NCI-H1417 treated with DMSO at 0.1 percent for 48 hours (cell line): Measurements from ENCODE around the gene CSNK1G2.

Experiments
- DNase-seq: peaks from one replicate; lab custom pipeline; 2025; lab: John Stamatoyannopoulos, UW

Gene CSNK1G2

DNA sequence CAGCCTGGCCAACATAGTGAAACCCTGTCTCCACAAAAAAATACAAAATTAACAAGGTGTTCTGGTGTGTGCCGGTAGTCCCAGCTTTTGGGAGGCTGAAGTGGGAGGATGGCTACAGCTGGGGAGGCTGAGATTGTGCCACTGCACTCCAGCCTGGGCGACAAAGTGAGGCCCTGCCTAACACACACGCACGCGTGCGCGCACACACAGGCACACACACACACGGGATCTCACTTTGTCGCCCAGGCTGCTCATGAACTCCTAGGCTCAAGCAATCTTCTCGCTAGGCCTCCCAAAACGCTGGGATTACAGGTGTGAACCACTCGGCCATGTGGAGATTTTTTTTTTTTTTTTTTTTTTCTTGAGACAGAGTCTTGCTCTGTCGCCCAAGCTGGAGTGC lies 77.8 kb downstream of the CSNK1G2 start:
- DNase-seq: no peak

GRCh38 chr19:2021453-2022140 lies 80.6 kb downstream of the CSNK1G2 start:
- no peak for DNase-seq

GRCh38 chr19:2022289-2022688 lies 81.3 kb downstream of the CSNK1G2 start:
- DNase-seq: no peak

GRCh38 chr19:2026770-2027169 lies 85.8 kb downstream of the CSNK1G2 start:
- no peak for DNase-seq

GRCh38 chr19:2027361-2027760 lies 86.4 kb downstream of the CSNK1G2 start:
- no peak for DNase-seq
